Transverse colon (tissue), 4 donors: Measurements from ENCODE around the gene TEAD3. TPM values are rescaled to one million over a fixed set of nuclear protein-coding genes. Genes with fewer than 3 reads are reported as not detected.
A peak's percentile ranks its signal among the peaks of the same experiment; 100 is the strongest.

ENCODE experiments used
- DNase-seq: peaks from one replicate; pipeline ENCODE4 v3.0.0-alpha.2; 2019
- H3K27ac ChIP-seq, 4 donors: fragments of 200-600 bp; sonication (generic); 2 replicates each; pipeline ENCODE4 v1.5.1; 2016 to 2018; ENCODE audit warnings: inconsistent platforms in 4 of 4
- H3K27me3 ChIP-seq: fragments of 200-600 bp; sonication (generic); 2 replicates; pipeline ENCODE4 v1.5.1; 2017; ENCODE audit warnings: inconsistent platforms
- H3K36me3 ChIP-seq, 4 donors: fragments of 200-600 bp; sonication (generic); 2 replicates each; pipeline ENCODE4 v1.5.1; 2017 to 2019; ENCODE audit warnings: inconsistent platforms in 4 of 4
- H3K4me1 ChIP-seq, 4 donors: fragments of 200-600 bp; sonication (generic); 2 replicates each; pipeline ENCODE4 v1.5.1; 2017 to 2020; ENCODE audit warnings: inconsistent platforms in 4 of 4
- H3K4me3 ChIP-seq, 4 donors: fragments of 200-600 bp; sonication (generic); 1 replicate in 1 of 4; 2 replicates in 3 of 4; pipeline versions ENCODE4 v1.5.1 to v1.6.1; 2017 to 2019; ENCODE audit warnings: inconsistent platforms in 4 of 4
- H3K9me3 ChIP-seq, 2 donors: fragments of 200-600 bp; sonication (generic); 2 replicates each; pipeline ENCODE4 v1.5.1; 2017 to 2019; ENCODE audit warnings: inconsistent platforms in 2 of 2
- EP300 ChIP-seq: sonication (generic); formaldehyde crosslinking; IDR thresholded peaks from one replicate; pipeline ENCODE4 v1.6.1; 2017; ENCODE audit warnings: antibody characterized with exemption, low read depth
- POLR2A ChIP-seq: fragments of 450-650 bp; IDR thresholded peaks from one replicate; pipeline ENCODE4 v1.6.1; 2016; ENCODE audit warnings: antibody characterized with exemption, mild to moderate bottlenecking, moderate library complexity
- POLR2AphosphoS5 ChIP-seq, 3 donors: sonication (generic); formaldehyde crosslinking; IDR thresholded peaks; one replicate each; pipeline ENCODE4 v1.6.1; 2016; ENCODE audit warnings: antibody characterized with exemption in 3 of 3
- WGBS, 2 donors: methylation state at CpG; one replicate each; pipeline ENCODE4 v1.1.5; 2018; ENCODE audit warnings: low coverage in 1 of 2; 5-methylcytosine and 5-hydroxymethylcytosine counted together
- in situ Hi-C, 4 donors: fragments of 200-750 bp; cut with MboI; loops; one replicate each; pipeline versions ENCODE4 v1.15.0 to v1.15.1; 2017; ENCODE audit warnings: low sequenced_read_pairs in 3 of 4, low pct_ligation_motif_present in 1 of 4, low pct_unique_long_range_greater_than_20kb in 1 of 4
- intact Hi-C: fragments of 100-400 bp; cut with DNase I; formaldehyde crosslinking; loops from one replicate; pipeline ENCODE4 v1.15.1; 2023; ENCODE audit warnings: low total_unique reads
- total RNA-seq, 4 donors: library from RNA; depleted of rRNA; stranded (reverse); fragments of >200 nt; gene quantifications; one replicate each; pipeline ENCODE4 v1.1.0, GENCODE V29; 2016
- TF ChIP-seq, protein P1 (sequence below), 5 experiments: fragments of 200-600 bp in 3 of 5; fragments of 450-650 bp in 2 of 5; sonication (generic) in 3 of 5; IDR thresholded peaks; 1 replicate in 2 of 5; 2 replicates in 3 of 5; pipeline ENCODE4 v1.5.1; 2016 to 2017; ENCODE audit warnings: antibody characterized with exemption in 5 of 5, inconsistent platforms in 3 of 5, mild to moderate bottlenecking in 2 of 5, moderate library complexity in 1 of 5

The TEAD3 gene
- total RNA-seq, 4 donors from 2014 or later, result 23.0 to 67.7 (median 25.3) TPM

- in situ Hi-C loops, result no loop called here
- H3K27me3 ChIP-seq, result no peaks in the 10 kb centered on the region
- WGBS, 2 donors, result 62 to 82% methylated on average over 3 to 9 of the region's 9 CpGs
- H3K4me3 ChIP-seq, result no peak overlapping the region
- no peak for TF ChIP-seq EP300
- TF ChIP-seq POLR2A, result no peak
- TF ChIP-seq, protein P1, sequence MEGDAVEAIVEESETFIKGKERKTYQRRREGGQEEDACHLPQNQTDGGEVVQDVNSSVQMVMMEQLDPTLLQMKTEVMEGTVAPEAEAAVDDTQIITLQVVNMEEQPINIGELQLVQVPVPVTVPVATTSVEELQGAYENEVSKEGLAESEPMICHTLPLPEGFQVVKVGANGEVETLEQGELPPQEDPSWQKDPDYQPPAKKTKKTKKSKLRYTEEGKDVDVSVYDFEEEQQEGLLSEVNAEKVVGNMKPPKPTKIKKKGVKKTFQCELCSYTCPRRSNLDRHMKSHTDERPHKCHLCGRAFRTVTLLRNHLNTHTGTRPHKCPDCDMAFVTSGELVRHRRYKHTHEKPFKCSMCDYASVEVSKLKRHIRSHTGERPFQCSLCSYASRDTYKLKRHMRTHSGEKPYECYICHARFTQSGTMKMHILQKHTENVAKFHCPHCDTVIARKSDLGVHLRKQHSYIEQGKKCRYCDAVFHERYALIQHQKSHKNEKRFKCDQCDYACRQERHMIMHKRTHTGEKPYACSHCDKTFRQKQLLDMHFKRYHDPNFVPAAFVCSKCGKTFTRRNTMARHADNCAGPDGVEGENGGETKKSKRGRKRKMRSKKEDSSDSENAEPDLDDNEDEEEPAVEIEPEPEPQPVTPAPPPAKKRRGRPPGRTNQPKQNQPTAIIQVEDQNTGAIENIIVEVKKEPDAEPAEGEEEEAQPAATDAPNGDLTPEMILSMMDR (IDR thresholded peaks at IDR 0.05), result no peak
- no peak for TF ChIP-seq POLR2AphosphoS5 (IDR thresholded peaks at IDR 0.05)
- H3K9me3 ChIP-seq, result no peaks in the 10 kb centered on the region
- peaks cover 11 to 33% (median 25%) of the 10 kb centered on the region in 4 donors for H3K4me1 ChIP-seq
- H3K36me3 ChIP-seq, result peaks cover 0 to 10% (median 0%) of the 10 kb centered on the region in 4 donors
- peak overlapping the region in 2 of 4 donors; percentile 90 to 93 for H3K27ac ChIP-seq
- DNase-seq, result no peak
- intact Hi-C loops, result no loop called here
Observed at GRCh38 chr6:35473075-35473849, 23.6 kb downstream of the TEAD3 start.

GRCh38 chr6:35471836-35472345 lies 25.0 kb downstream of the TEAD3 start:
- no peak overlapping the region for H3K4me3 ChIP-seq
- no peaks in the 10 kb centered on the region for H3K27me3 ChIP-seq
- peaks cover 11 to 39% (median 25%) of the 10 kb centered on the region in 4 donors for H3K4me1 ChIP-seq
- in situ Hi-C loops, result no loop called here
- TF ChIP-seq POLR2A (no peak), EP300 (no peak), POLR2AphosphoS5 (IDR thresholded peaks at IDR 0.05) (no peak)
- TF ChIP-seq, protein P1 (IDR thresholded peaks at IDR 0.05), result no peak
- H3K36me3 ChIP-seq, result peaks cover 0 to 5% (median 0%) of the 10 kb centered on the region in 4 donors
- no peak for DNase-seq
- H3K9me3 ChIP-seq, result no peaks in the 10 kb centered on the region
- WGBS, 2 donors, result 38 to 54% methylated on average over 3 to 8 of the region's 8 CpGs
- H3K27ac ChIP-seq, result peak overlapping the region; percentile 43 to 95 (median 92)
- intact Hi-C loops, result no loop called here

GRCh38 chr6:35470663-35471120 lies 26.2 kb downstream of the TEAD3 start:
- TF ChIP-seq EP300, result no peak
- no peak for TF ChIP-seq POLR2AphosphoS5 (IDR thresholded peaks at IDR 0.05)
- TF ChIP-seq, protein P1 (IDR thresholded peaks at IDR 0.05), result no peak
- TF ChIP-seq POLR2A, result no peak
- no peaks in the 10 kb centered on the region for H3K9me3 ChIP-seq

More at GRCh38 chr6:35470663-35471120, 26.2 kb downstream of the TEAD3 start:
- intact Hi-C loops, result no loop called here
- in situ Hi-C loops, result no loop called here
- Histone ChIP-seq H3K4me3 (no peak overlapping the region), H3K36me3 (peaks cover 0 to 5% (median 0%) of the 10 kb centered on the region in 4 donors), H3K27ac (peak overlapping the region; percentile 43 to 95 (median 92)), H3K4me1 (peaks cover 11 to 39% (median 25%) of the 10 kb centered on the region in 4 donors), H3K27me3 (no peaks in the 10 kb centered on the region)
- no peak for DNase-seq
- WGBS, 2 donors, result 41 to 60% methylated on average over 1 to 3 of the region's 3 CpGs
